Measurements from ENCODE around the gene NCOR1.

DNA sequence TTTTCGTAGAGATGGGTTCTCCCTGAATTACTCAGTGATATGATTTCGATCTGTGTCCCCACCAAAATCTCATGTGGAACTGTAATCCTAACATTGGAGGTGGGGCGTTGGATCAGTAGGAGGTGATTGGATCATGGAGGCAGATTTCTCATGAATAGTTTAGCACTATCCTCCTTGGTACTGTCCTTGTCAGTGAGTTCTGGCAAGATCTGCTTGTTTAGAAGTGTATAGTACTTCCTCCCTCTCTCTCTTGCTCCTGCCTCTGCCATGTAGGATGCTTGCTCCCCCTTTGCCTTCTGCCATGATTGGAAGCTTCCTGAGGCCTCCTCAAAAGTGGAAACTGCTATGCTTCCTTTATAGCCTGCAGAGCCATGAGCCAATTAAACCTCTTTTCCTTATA is 24.6 kb upstream of the NCOR1 start:
- TF ChIP-seq, protein P1, sequence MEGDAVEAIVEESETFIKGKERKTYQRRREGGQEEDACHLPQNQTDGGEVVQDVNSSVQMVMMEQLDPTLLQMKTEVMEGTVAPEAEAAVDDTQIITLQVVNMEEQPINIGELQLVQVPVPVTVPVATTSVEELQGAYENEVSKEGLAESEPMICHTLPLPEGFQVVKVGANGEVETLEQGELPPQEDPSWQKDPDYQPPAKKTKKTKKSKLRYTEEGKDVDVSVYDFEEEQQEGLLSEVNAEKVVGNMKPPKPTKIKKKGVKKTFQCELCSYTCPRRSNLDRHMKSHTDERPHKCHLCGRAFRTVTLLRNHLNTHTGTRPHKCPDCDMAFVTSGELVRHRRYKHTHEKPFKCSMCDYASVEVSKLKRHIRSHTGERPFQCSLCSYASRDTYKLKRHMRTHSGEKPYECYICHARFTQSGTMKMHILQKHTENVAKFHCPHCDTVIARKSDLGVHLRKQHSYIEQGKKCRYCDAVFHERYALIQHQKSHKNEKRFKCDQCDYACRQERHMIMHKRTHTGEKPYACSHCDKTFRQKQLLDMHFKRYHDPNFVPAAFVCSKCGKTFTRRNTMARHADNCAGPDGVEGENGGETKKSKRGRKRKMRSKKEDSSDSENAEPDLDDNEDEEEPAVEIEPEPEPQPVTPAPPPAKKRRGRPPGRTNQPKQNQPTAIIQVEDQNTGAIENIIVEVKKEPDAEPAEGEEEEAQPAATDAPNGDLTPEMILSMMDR (IDR thresholded peaks at IDR 0.05; ENCODE audit: low read depth, low read length) = no peak
- no peak for TF ChIP-seq EZH2phosphoT487 (IDR thresholded peaks at IDR 0.05; ENCODE audit: low read depth)
